SK-N-SH (cell line): ENCODE data around the gene PPP1R10. TPM values are rescaled to one million over a fixed set of nuclear protein-coding genes. Genes with fewer than 3 reads are reported as not detected.

Source experiments
- CTCF ChIA-PET: fragments of 300-600, 350-600 bp; formaldehyde crosslinking; extraction: SDS; loops from one replicate; lab custom pipeline; 2021; lab: Yijun Ruan, JAX
- POLR2A ChIA-PET: fragments of 350-600 bp; sonication (Branson Sonifier 250); formaldehyde crosslinking; extraction: SDS; loops from one replicate; lab custom pipeline; 2020; ENCODE audit warnings: antibody characterized with exemption, inconsistent platforms; lab: Yijun Ruan, JAX
- DNase-seq: peaks from one replicate; pipeline ENCODE4 v3.0.0; 2012
- H2AFZ ChIP-seq: fragments of 200-600 bp; sonication (generic); 2 replicates; pipeline ENCODE4 v1.8.1; 2016; ENCODE audit warnings: antibody characterized with exemption, mild to moderate bottlenecking, low read depth
- H3F3A ChIP-seq: fragments of 200-600 bp; sonication (generic); replicated peaks from 2 replicates; pipeline ENCODE3; 2016; ENCODE audit warnings: antibody characterized with exemption, mild to moderate bottlenecking; ENCODE audit not compliant: insufficient read depth
- H3K27ac ChIP-seq, 2 experiments: fragments of 200-500 bp in 1 of 2; fragments of 200-600 bp in 1 of 2; sonication (Bioruptor generic) in 1 of 2; sonication (generic), shearing (Covaris generic) in 1 of 2; 2 replicates each; pipeline versions ENCODE4 v1.5.1 to v1.6.1; 2014 to 2016; ENCODE audit warnings: low read depth in 2 of 2, inconsistent platforms in 1 of 2, low read length in 1 of 2, mild to moderate bottlenecking in 1 of 2, mixed read lengths in 1 of 2
- H3K27me3 ChIP-seq: fragments of 200-600 bp; sonication (generic), shearing (Covaris generic); 2 replicates; pipeline ENCODE4 v1.6.1; 2016; ENCODE audit warnings: mixed run types; ENCODE audit not compliant: insufficient read depth
- H3K36me3 ChIP-seq, 2 experiments: fragments of 200-500 bp in 1 of 2; fragments of 200-600 bp in 1 of 2; sonication (Bioruptor generic) in 1 of 2; sonication (generic) in 1 of 2; replicated peaks in 1 of 2; 2 replicates each; pipeline versions ENCODE3 to v1.5.1; 2014 to 2016; ENCODE audit warnings: low read length in 1 of 2, mild to moderate bottlenecking in 1 of 2; ENCODE audit not compliant: insufficient read depth in 2 of 2, control insufficient read depth in 1 of 2
- H3K4me1 ChIP-seq, 2 experiments: fragments of 200-500 bp in 1 of 2; fragments of 200-600 bp in 1 of 2; sonication (Bioruptor generic) in 1 of 2; sonication (generic), shearing (Covaris generic) in 1 of 2; 2 replicates each; pipeline versions ENCODE4 v1.5.1 to v1.6.1; 2014 to 2016; ENCODE audit warnings: low read depth in 1 of 2, low read length in 1 of 2, mixed run types in 1 of 2; ENCODE audit not compliant: insufficient read depth in 2 of 2, control insufficient read depth in 1 of 2
- H3K4me2 ChIP-seq: fragments of 200-600 bp; sonication (generic), shearing (Covaris generic); 2 replicates; pipeline ENCODE4 v1.6.1; 2017; ENCODE audit warnings: mixed run types
- H3K4me3 ChIP-seq, 2 experiments: fragments of 200-500 bp in 1 of 2; fragments of 200-600 bp in 1 of 2; sonication (Bioruptor generic) in 1 of 2; sonication (generic), shearing (Covaris generic) in 1 of 2; 2 replicates each; pipeline versions ENCODE4 v1.5.1 to v1.8.1; 2014 to 2016; ENCODE audit warnings: low read depth in 2 of 2, inconsistent platforms in 1 of 2, low read length in 1 of 2, mild to moderate bottlenecking in 1 of 2, mixed read lengths in 1 of 2, moderate library complexity in 1 of 2
- H3K79me2 ChIP-seq: fragments of 200-600 bp; sonication (generic); 2 replicates; pipeline ENCODE4 v1.8.1; 2017; ENCODE audit warnings: mild to moderate bottlenecking; ENCODE audit not compliant: insufficient read depth
- H3K9ac ChIP-seq: fragments of 200-600 bp; sonication (generic); 2 replicates; pipeline ENCODE4 v1.6.1; 2017; ENCODE audit warnings: mixed run types
- H3K9me2 ChIP-seq: fragments of 200-600 bp; sonication (generic); 2 replicates; pipeline ENCODE4 v1.6.1; 2017; ENCODE audit warnings: mixed run types
- H3K9me3 ChIP-seq: fragments of 200-600 bp; sonication (generic); 2 replicates; pipeline ENCODE4 v1.6.1; 2017; ENCODE audit warnings: mixed run types, mild to moderate bottlenecking, moderate library complexity
- H4K20me1 ChIP-seq: fragments of 200-600 bp; sonication (generic); 2 replicates; pipeline ENCODE4 v1.6.1; 2017; ENCODE audit warnings: mild to moderate bottlenecking, mixed run types; ENCODE audit not compliant: insufficient read depth
- CHD2 ChIP-seq: fragments of 150-350 bp; IDR thresholded peaks from 2 replicates; pipeline ENCODE4 v1.6.1; 2018; ENCODE audit warnings: low read length; ENCODE audit not compliant: partially characterized antibody
- CTCF ChIP-seq: fragments of 200-600 bp; sonication (generic); IDR thresholded peaks from 2 replicates; pipeline ENCODE4 v1.6.1; 2017; ENCODE audit warnings: antibody characterized with exemption, mild to moderate bottlenecking, moderate library complexity
- GATA2 ChIP-seq: sonication (generic); formaldehyde crosslinking; IDR thresholded peaks from 2 replicates; pipeline ENCODE4 v1.5.0; 2020; ENCODE audit warnings: mild to moderate bottlenecking, missing genetic modification reagents
- PBX3 ChIP-seq: IDR thresholded peaks from 2 replicates; pipeline ENCODE4; 2012
- POLR2AphosphoS5 ChIP-seq: IDR thresholded peaks from 2 replicates; pipeline ENCODE4 v1.6.1; 2012; ENCODE audit warnings: low read depth, low read length
- RFX5 ChIP-seq: IDR thresholded peaks from 2 replicates; pipeline ENCODE4 v1.6.1; 2012; ENCODE audit warnings: mild to moderate bottlenecking, improper control_type of control experiment, low read length
- RXRA ChIP-seq: IDR thresholded peaks from 2 replicates; pipeline ENCODE4 v1.4.0; 2012; ENCODE audit warnings: low read depth, mild to moderate bottlenecking, borderline replicate concordance
- TAF1 ChIP-seq: IDR thresholded peaks from 2 replicates; pipeline ENCODE4 v1.6.1; 2012; ENCODE audit warnings: low read depth, mild to moderate bottlenecking, low read length, moderate library complexity, borderline replicate concordance
- TCF12 ChIP-seq: IDR thresholded peaks from 2 replicates; pipeline ENCODE4 v1.4.0; 2012
- USF1 ChIP-seq: IDR thresholded peaks from 2 replicates; pipeline ENCODE4 v1.4.0; 2012; ENCODE audit warnings: low read depth, borderline replicate concordance
- YY1 ChIP-seq: IDR thresholded peaks from 2 replicates; pipeline ENCODE4 v1.4.0; 2012; ENCODE audit warnings: low read depth, mild to moderate bottlenecking
- ZBTB33 ChIP-seq: IDR thresholded peaks from 2 replicates; pipeline ENCODE4 v1.4.0; 2012; ENCODE audit warnings: low read depth, borderline replicate concordance
- WGBS: methylation state at CpG from one replicate; pipeline ENCODE4 v1.1.6; 2017; ENCODE audit warnings: low lambda C conversion rate; 5-methylcytosine and 5-hydroxymethylcytosine counted together
- polyA plus RNA-seq, 3 experiments: library from polyadenylated mRNA; depleted of rRNA; stranded (reverse); fragments of >200 nt; gene quantifications; 2 replicates each; pipeline ENCODE4 v1.2.3, GENCODE V29; 2012

The PPP1R10 gene
- polyA plus RNA-seq, 1 of the 3 experiments (the other 2 are of a cell fraction), result 16.8 TPM

- Histone ChIP-seq H3K79me2 (peaks cover 69% of the 10 kb centered on the region), H3K27ac (peak overlapping the region; percentile 67 to 96), H3K9ac (no peak overlapping the region), H3K36me3 (peaks cover 41 to 54% of the 10 kb centered on the region in 2 experiments), H3K9me3 (no peaks in the 10 kb centered on the region), H3K4me2 (peak overlapping the region; percentile 85; the same call in 1 of the 2 replicates), H2AFZ (no peak overlapping the region), H4K20me1 (peaks cover 16% of the 10 kb centered on the region), H3K9me2 (no peaks in the 10 kb centered on the region), H3F3A (peaks cover 48% of the 10 kb centered on the region), H3K4me1 (peaks cover 22 to 23% of the 10 kb centered on the region in 2 experiments), H3K4me3 (no peak overlapping the region), H3K27me3 (no peaks in the 10 kb centered on the region)
- TF ChIP-seq RXRA (no peak), YY1 (no peak), USF1 (no peak), PBX3 (no peak), GATA2 (no peak), RFX5 (no peak), CHD2 (no peak), POLR2AphosphoS5 (peak; percentile 73), TCF12 (no peak)
- WGBS, result 73% methylated on average over 6 of the region's 6 CpGs
- POLR2A ChIA-PET, result interaction anchor here (0.5 to 4.7 kb wide), 9 partner anchors 9 to 1096 kb away, joined by 3 to 32 read pairs (median 7); partner anchors contain the start of genes ABCF1, MDC1 and PRR3
- no peak for DNase-seq
- CTCF ChIA-PET, result interaction anchor here (0.9 to 3.8 kb wide), 12 partner anchors 9 to 164 kb away, joined by 3 to 33 read pairs (median 4); partner anchors contain the start of gene DHX16
These were observed 4.3 kb downstream of the PPP1R10 start for GRCh38 chr6:30612687-30613248.

- Histone ChIP-seq H3K27ac (peak overlapping the region in 1 of 2 experiments; percentile 96; a peak in 3 of 4 replicates), H3K4me2 (0 out of 2 replicates have a peak overlapping the region, but pooled peaks have one; percentile 85), H3K4me1 (peaks cover 22 to 23% of the 10 kb centered on the region in 2 experiments), H3K9me3 (no peaks in the 10 kb centered on the region), H3K36me3 (peaks cover 46 to 59% of the 10 kb centered on the region in 2 experiments), H3K9me2 (no peaks in the 10 kb centered on the region), H3K27me3 (no peaks in the 10 kb centered on the region), H3K79me2 (peaks cover 69% of the 10 kb centered on the region), H3K4me3 (no peak overlapping the region), H3F3A (peaks cover 53% of the 10 kb centered on the region), H3K9ac (no peak overlapping the region), H2AFZ (no peak overlapping the region), H4K20me1 (peaks cover 16% of the 10 kb centered on the region)
- TF ChIP-seq ZBTB33 (no peak), CTCF (peak; percentile 60), TAF1 (no peak), PBX3 (no peak)
- 76% methylated on average over 1 of the region's 1 CpG for WGBS
- POLR2A ChIA-PET, result interaction anchor here (1.0 to 4.7 kb wide), 7 partner anchors 11 to 109 kb away, joined by 3 to 32 read pairs (median 7); partner anchors contain the start of genes ABCF1, MDC1 and PRR3
- CTCF ChIA-PET, result interaction anchor here (0.9 to 3.8 kb wide), 10 partner anchors 8 to 164 kb away, joined by 3 to 33 read pairs (median 6); no protein-coding TSS in a partner anchor
- DNase-seq, result no peak
These were observed 4.8 kb downstream of the PPP1R10 start for GRCh38 chr6:30612213-30612612.
